WTC11 (cell line): ENCODE measurements around the gene QARS1. TPM values are rescaled to one million over a fixed set of nuclear protein-coding genes. Genes with fewer than 3 reads are reported as not detected.

Experiments
- ATAC-seq: fragments of 200-7000 bp; cut with Tn5 transposase; 2 replicates; pipeline ENCODE4 v1.10.0; 2021; ENCODE audit warnings: mild to moderate bottlenecking, moderate library complexity
- CTCF ChIA-PET: fragments of 300-600 bp; sonication (Branson Sonifier 250); formaldehyde crosslinking; loops from one replicate; lab custom pipeline; 2021; ENCODE audit warnings: antibody characterized with exemption; lab: Charles Lee
- POLR2A ChIA-PET: fragments of 350-600 bp; sonication (Branson Sonifier 250); formaldehyde crosslinking; loops from one replicate; lab custom pipeline; 2021; ENCODE audit warnings: antibody characterized with exemption; lab: Charles Lee
- DNase-seq: peaks from one replicate; pipeline ENCODE4 v3.0.0; 2021; ENCODE audit warnings: low spot score
- H3K27ac Mint-ChIP-seq: 2 replicates; pipeline ENCODE4 v1.8.0; 2021; ENCODE audit warnings: mixed read lengths
- H3K27me3 Mint-ChIP-seq: 2 replicates; pipeline ENCODE4 v1.8.0; 2021; ENCODE audit warnings: low read depth, mild to moderate bottlenecking, moderate library complexity, mixed read lengths
- H3K36me3 Mint-ChIP-seq: 2 replicates; pipeline ENCODE4 v1.8.0; 2021; ENCODE audit warnings: mixed read lengths
- H3K4me1 Mint-ChIP-seq: 2 replicates; pipeline ENCODE4 v1.8.0; 2022; ENCODE audit warnings: mixed read lengths
- H3K4me3 Mint-ChIP-seq: 2 replicates; pipeline ENCODE4 v1.8.0; 2021; ENCODE audit warnings: mild to moderate bottlenecking, moderate library complexity, mixed read lengths
- H3K9me3 Mint-ChIP-seq: 2 replicates; pipeline ENCODE4 v1.8.0; 2021; ENCODE audit warnings: mixed read lengths
- ATF3 ChIP-seq: sonication (generic); formaldehyde crosslinking; conservative IDR thresholded peaks from 2 replicates; pipeline ENCODE4 v1.8.1; 2022; ENCODE audit warnings: mild to moderate bottlenecking, missing genetic modification reagents
- CREM ChIP-seq: sonication (generic); formaldehyde crosslinking; IDR thresholded peaks from 2 replicates; pipeline ENCODE4 v1.8.1; 2022; ENCODE audit warnings: mild to moderate bottlenecking, missing genetic modification reagents, moderate library complexity
- CTCF ChIP-seq: fragments of 200-600 bp; IDR thresholded peaks from 2 replicates; pipeline ENCODE4 v1.8.0; 2022; ENCODE audit warnings: antibody characterized with exemption
- E2F4 ChIP-seq: sonication (generic); formaldehyde crosslinking; IDR thresholded peaks from 2 replicates; pipeline ENCODE4 v1.8.1; 2022; ENCODE audit warnings: low read depth, mild to moderate bottlenecking, moderate library complexity, missing genetic modification reagents, borderline replicate concordance
- E2F5 ChIP-seq: sonication (generic); formaldehyde crosslinking; IDR thresholded peaks from 2 replicates; pipeline ENCODE4 v1.8.1; 2022; ENCODE audit warnings: mild to moderate bottlenecking, moderate library complexity, missing genetic modification reagents
- EMX1 ChIP-seq: fragments of 250-450 bp; sonication (Bioruptor Pico); IDR thresholded peaks from 2 replicates; pipeline ENCODE4 v1.8.0; 2021; ENCODE audit warnings: mild to moderate bottlenecking
- ESRRA ChIP-seq: sonication (generic); formaldehyde crosslinking; IDR thresholded peaks from 2 replicates; pipeline ENCODE4 v1.8.1; 2022; ENCODE audit warnings: mild to moderate bottlenecking, missing genetic modification reagents, borderline replicate concordance
- GABPB1 ChIP-seq: sonication (generic); formaldehyde crosslinking; IDR thresholded peaks from 2 replicates; pipeline ENCODE4 v1.8.1; 2023; ENCODE audit warnings: mild to moderate bottlenecking, missing genetic modification reagents
- IRF1 ChIP-seq: sonication (generic); formaldehyde crosslinking; IDR thresholded peaks from 2 replicates; pipeline ENCODE4 v1.8.0; 2023; ENCODE audit warnings: missing genetic modification reagents
- JUN ChIP-seq: sonication (generic); formaldehyde crosslinking; IDR thresholded peaks from 2 replicates; pipeline ENCODE4 v1.8.0; 2023; ENCODE audit warnings: mild to moderate bottlenecking, missing genetic modification reagents
- OVOL2 ChIP-seq: fragments of 250-450 bp; sonication (Bioruptor Pico); IDR thresholded peaks from 2 replicates; pipeline ENCODE4 v1.9.0; 2021; ENCODE audit warnings: mild to moderate bottlenecking, borderline replicate concordance
- PRDM15 ChIP-seq: sonication (generic); formaldehyde crosslinking; IDR thresholded peaks from 2 replicates; pipeline ENCODE4 v1.8.0; 2022; ENCODE audit warnings: missing genetic modification reagents
- PRRX2 ChIP-seq: fragments of 250-450 bp; sonication (Bioruptor Pico); IDR thresholded peaks from 2 replicates; pipeline ENCODE4 v1.8.0; 2021; ENCODE audit warnings: mild to moderate bottlenecking
- SMAD3 ChIP-seq: sonication (generic); formaldehyde crosslinking; IDR thresholded peaks from 2 replicates; pipeline ENCODE4 v1.8.0; 2022; ENCODE audit warnings: missing genetic modification reagents, mild to moderate bottlenecking, borderline replicate concordance
- SMAD4 ChIP-seq: sonication (generic); formaldehyde crosslinking; IDR thresholded peaks from 2 replicates; pipeline ENCODE4 v1.8.0; 2022; ENCODE audit warnings: mild to moderate bottlenecking, missing genetic modification reagents
- SOX15 ChIP-seq: fragments of 250-450 bp; sonication (Bioruptor Pico); IDR thresholded peaks from 2 replicates; pipeline ENCODE4 v1.9.0; 2021; ENCODE audit warnings: mild to moderate bottlenecking
- USF2 ChIP-seq: sonication (generic); formaldehyde crosslinking; IDR thresholded peaks from 2 replicates; pipeline ENCODE4 v1.8.1; 2023; ENCODE audit warnings: mild to moderate bottlenecking, missing genetic modification reagents, moderate library complexity
- ZNF317 ChIP-seq: sonication (generic); formaldehyde crosslinking; IDR thresholded peaks from 2 replicates; pipeline ENCODE4 v1.8.1; 2023; ENCODE audit warnings: low read depth, mild to moderate bottlenecking, moderate library complexity, missing genetic modification reagents, borderline replicate concordance
- ZNF425 ChIP-seq: fragments of 250-450 bp; sonication (Bioruptor Pico); conservative IDR thresholded peaks from 2 replicates; pipeline ENCODE4 v1.9.0; 2021; ENCODE audit warnings: mild to moderate bottlenecking
- ZNF671 ChIP-seq: fragments of 250-450 bp; sonication (Bioruptor Pico); IDR thresholded peaks from 2 replicates; pipeline ENCODE4 v1.8.0; 2021; ENCODE audit warnings: mild to moderate bottlenecking
- total RNA-seq: library from RNA; stranded (reverse); gene quantifications from 3 replicates; pipeline ENCODE4 v1.2.3, GENCODE V29; 2021

Gene QARS1
- total RNA-seq, 1 experiment from 2014 or later = 471 TPM

- no peak for TF ChIP-seq OVOL2 (CRISPR knock-in tag)
- TF ChIP-seq ZNF425 (CRISPR knock-in tag) = no peak
- TF ChIP-seq EMX1 (CRISPR knock-in tag) = no peak
- no peak for TF ChIP-seq SMAD3 (CRISPR knock-in tag)
- TF ChIP-seq SOX15 = no peak
- Mint-ChIP-seq H3K27ac (no peak overlapping the region), H3K9me3 (no peaks in the 10 kb centered on the region), H3K36me3 (peaks cover 29% of the 10 kb centered on the region), H3K27me3 (no peaks in the 10 kb centered on the region), H3K4me3 (no peak overlapping the region), H3K4me1 (peaks cover 24% of the 10 kb centered on the region)
- POLR2A ChIA-PET = interaction anchor here (2.2 kb wide), 1 partner anchor 14 kb away, joined by 8 read pairs; the partner anchor contains the start of gene QRICH1
- CTCF ChIA-PET = interaction anchor here (0.5 kb wide), 1 partner anchor 10 kb away, joined by 3 read pairs; no protein-coding TSS in a partner anchor
- no peak for DNase-seq
- no peak for ATAC-seq
Observed at GRCh38 chr3:49108346-49108745, 3.8 kb upstream of the QARS1 start.

- no peaks in the 10 kb centered on the region for H3K27me3 Mint-ChIP-seq
- no peak for TF ChIP-seq PRDM15
- 0 out of 2 replicates have a peak, but pooled peaks have one; percentile 5 for TF ChIP-seq USF2 (CRISPR knock-in tag)
- TF ChIP-seq ESRRA (CRISPR knock-in tag) = no peak
- no peak for TF ChIP-seq CTCF
- no peak for TF ChIP-seq JUN (CRISPR knock-in tag)
- TF ChIP-seq E2F4 = no peak
- no peak for TF ChIP-seq PRRX2 (CRISPR knock-in tag)
- TF ChIP-seq GABPB1 (CRISPR knock-in tag) = no peak
- no peak for TF ChIP-seq SMAD4
- no peak for TF ChIP-seq E2F5 (CRISPR knock-in tag)
- no peak for TF ChIP-seq ZNF317 (CRISPR knock-in tag)
- TF ChIP-seq SMAD3 (CRISPR knock-in tag) = 0 out of 2 replicates have a peak, but pooled peaks have one; percentile 37
- no peak for TF ChIP-seq ATF3 (CRISPR knock-in tag)
- no peak for TF ChIP-seq CREM (CRISPR knock-in tag)
- no peak for TF ChIP-seq IRF1
- no peak for TF ChIP-seq ZNF671
Observed at GRCh38 chr3:49104052-49104426, 518 bp downstream of the QARS1 start.

More at GRCh38 chr3:49104052-49104426, 518 bp downstream of the QARS1 start:
- POLR2A ChIA-PET = interaction anchor here (0.7 to 2.2 kb wide), 3 partner anchors 9 to 75 kb away, joined by 3 to 14 read pairs (median 5); partner anchors contain the start of genes IMPDH2, QRICH1 and USP19
- CTCF ChIA-PET = interaction anchor here (1.0 to 1.8 kb wide), 3 partner anchors 10 to 116 kb away, joined by 4 to 14 read pairs (median 7); partner anchors contain the start of genes NDUFAF3 and QRICH1
- peak overlapping the region; percentile 96 for H3K27ac Mint-ChIP-seq
- ATAC-seq (no peak), DNase-seq (no peak)
- peak overlapping the region; percentile 97 for H3K4me3 Mint-ChIP-seq
- no peaks in the 10 kb centered on the region for H3K9me3 Mint-ChIP-seq
- H3K36me3 Mint-ChIP-seq = peaks cover 48% of the 10 kb centered on the region
- H3K4me1 Mint-ChIP-seq = peaks cover 25% of the 10 kb centered on the region
